Spleen (tissue), 3 donors: ENCODE data around the gene TNS4.
A peak's percentile ranks its signal among the peaks of the same experiment; 100 is the strongest.

Experiments
- POLR2A ChIP-seq, 3 donors: fragments of 450-650 bp; IDR thresholded peaks; one replicate each; pipeline ENCODE4 v1.5.1; 2017; ENCODE audit warnings: antibody characterized with exemption in 3 of 3, mild to moderate bottlenecking in 1 of 3
- POLR2AphosphoS5 ChIP-seq, 3 donors: sonication (generic); formaldehyde crosslinking; IDR thresholded peaks; one replicate each; pipeline ENCODE4 v1.5.1; 2017; ENCODE audit warnings: antibody characterized with exemption in 3 of 3

GRCh38 chr17:40466298-40466971 is 35.0 kb downstream of the TNS4 start:
- no peak for TF ChIP-seq POLR2A (IDR thresholded peaks at IDR 0.05)
- TF ChIP-seq POLR2AphosphoS5 (IDR thresholded peaks at IDR 0.05): peak in 2 of 3 donors; percentile 52 to 64
